K562 (cell line): ENCODE measurements around the gene PPP2R3B. TPM values are rescaled to one million over a fixed set of nuclear protein-coding genes. Genes with fewer than 3 reads are reported as not detected.
A peak's percentile ranks its signal among the peaks of the same experiment; 100 is the strongest.

ENCODE experiments used
- CBFB ChIP-seq: sonication (generic); formaldehyde crosslinking; IDR thresholded peaks from 2 replicates; pipeline ENCODE4 v1.4.0; 2020; ENCODE audit warnings: mild to moderate bottlenecking, missing genetic modification reagents
- EP400 ChIP-seq: fragments of 450-650 bp; IDR thresholded peaks from 2 replicates; pipeline ENCODE4 v1.6.1; 2017; ENCODE audit warnings: antibody characterized with exemption, mild to moderate bottlenecking, moderate library complexity
- GATAD2B ChIP-seq: fragments of 450-650 bp; IDR thresholded peaks from 2 replicates; pipeline ENCODE4 v1.6.1; 2017; ENCODE audit warnings: mild to moderate bottlenecking, borderline replicate concordance
- JUND ChIP-seq, 2 experiments: IDR thresholded peaks; 2 replicates in 1 of 2; 3 replicates in 1 of 2; pipeline ENCODE4 v1.6.1; 2011; ENCODE audit warnings: borderline replicate concordance in 2 of 2, low read depth in 2 of 2, low read length in 2 of 2, improper control_type of control experiment in 1 of 2, missing biosample characterization in 1 of 2, missing genetic modification characterization in 1 of 2, missing genetic modification reagents in 1 of 2
- NRF1 ChIP-seq, 2 experiments: fragments of 450-650 bp; IDR thresholded peaks in 1 of 2; conservative IDR thresholded peaks in 1 of 2; 2 replicates each; pipeline ENCODE4 v1.6.1; 2014; ENCODE audit warnings: mild to moderate bottlenecking in 2 of 2
- RFX7 ChIP-seq: fragments of 250-450 bp; sonication (Bioruptor Pico); IDR thresholded peaks from 2 replicates; pipeline ENCODE4 v1.5.1; 2021; ENCODE audit warnings: mild to moderate bottlenecking
- SETDB1 ChIP-seq: IDR thresholded peaks from one replicate; pipeline ENCODE4 v1.6.1; 2012; ENCODE audit warnings: low read length, control low read depth, inconsistent platforms
- SP1 ChIP-seq: sonication (generic); formaldehyde crosslinking; IDR thresholded peaks from 2 replicates; pipeline ENCODE4 v1.8.1; 2022; ENCODE audit warnings: mild to moderate bottlenecking, missing genetic modification reagents
- STAG1 ChIP-seq: sonication (generic); formaldehyde crosslinking; IDR thresholded peaks from 2 replicates; pipeline ENCODE4 v1.5.0; 2020; ENCODE audit warnings: missing genetic modification reagents, borderline replicate concordance
- STAT5A ChIP-seq: IDR thresholded peaks from 2 replicates; pipeline ENCODE4 v1.6.1; 2012; ENCODE audit warnings: low read length, inconsistent platforms, borderline replicate concordance
- ZNF253 ChIP-seq: fragments of 250-450 bp; sonication (Bioruptor Pico); conservative IDR thresholded peaks from 2 replicates; pipeline ENCODE4 v1.6.1; 2021; ENCODE audit warnings: mild to moderate bottlenecking
- polyA plus RNA-seq, 8 experiments: library from polyadenylated mRNA; depleted of rRNA in 4 of 8; stranded (reverse) in 5 of 8; unstranded in 3 of 8; fragments of >200 nt; fragmentation: Nextera tagmentation in 2 of 8; fragmentation: Illumina TruSeq in 1 of 8; extraction: Ambion mirVana in 2 of 8; extraction: Trizol in 1 of 8; gene quantifications; 2 replicates each; pipeline versions ENCODE4 v1.2.1 to v1.2.3, GENCODE V29; 2011 to 2014; ENCODE audit warnings: inconsistent platforms in 1 of 8, missing spikeins in 1 of 8
- total RNA-seq, 7 experiments: library from RNA; depleted of rRNA in 6 of 7; stranded (reverse); fragments of >200 nt in 6 of 7; fragmentation: Illumina TruSeq in 2 of 7; extraction: Trizol in 2 of 7; gene quantifications; 2 replicates each; pipeline versions ENCODE4 v1.2.1 to v1.2.3, GENCODE V29; 2011 to 2021; ENCODE audit warnings: low replicate concordance in 1 of 7
- TF ChIP-seq, protein P1 (sequence below): fragments of 450-650 bp; formaldehyde crosslinking; IDR thresholded peaks from 2 replicates; pipeline ENCODE4 v1.4.0; 2020; ENCODE audit warnings: mild to moderate bottlenecking
- TF ChIP-seq, protein P2 (sequence below), 2 experiments: fragments of 450-650 bp; IDR thresholded peaks; 2 replicates each; pipeline ENCODE4 v1.6.1; 2016; ENCODE audit warnings: mild to moderate bottlenecking in 2 of 2, borderline replicate concordance in 1 of 2, low read depth in 1 of 2, moderate library complexity in 1 of 2
- TF ChIP-seq, protein P3 (sequence below): fragments of 250-450 bp; sonication (Bioruptor Pico); IDR thresholded peaks from 2 replicates; pipeline ENCODE4 v1.5.0; 2021; ENCODE audit warnings: mild to moderate bottlenecking, borderline replicate concordance

Gene PPP2R3B
- total and polyA plus RNA-seq, 9 of the 15 experiments (the other 6 are each of a cell fraction or from before 2014, with no cell fraction given): 0.04 to 18.2 (median 8.2) TPM; not detected in 1

DNA sequence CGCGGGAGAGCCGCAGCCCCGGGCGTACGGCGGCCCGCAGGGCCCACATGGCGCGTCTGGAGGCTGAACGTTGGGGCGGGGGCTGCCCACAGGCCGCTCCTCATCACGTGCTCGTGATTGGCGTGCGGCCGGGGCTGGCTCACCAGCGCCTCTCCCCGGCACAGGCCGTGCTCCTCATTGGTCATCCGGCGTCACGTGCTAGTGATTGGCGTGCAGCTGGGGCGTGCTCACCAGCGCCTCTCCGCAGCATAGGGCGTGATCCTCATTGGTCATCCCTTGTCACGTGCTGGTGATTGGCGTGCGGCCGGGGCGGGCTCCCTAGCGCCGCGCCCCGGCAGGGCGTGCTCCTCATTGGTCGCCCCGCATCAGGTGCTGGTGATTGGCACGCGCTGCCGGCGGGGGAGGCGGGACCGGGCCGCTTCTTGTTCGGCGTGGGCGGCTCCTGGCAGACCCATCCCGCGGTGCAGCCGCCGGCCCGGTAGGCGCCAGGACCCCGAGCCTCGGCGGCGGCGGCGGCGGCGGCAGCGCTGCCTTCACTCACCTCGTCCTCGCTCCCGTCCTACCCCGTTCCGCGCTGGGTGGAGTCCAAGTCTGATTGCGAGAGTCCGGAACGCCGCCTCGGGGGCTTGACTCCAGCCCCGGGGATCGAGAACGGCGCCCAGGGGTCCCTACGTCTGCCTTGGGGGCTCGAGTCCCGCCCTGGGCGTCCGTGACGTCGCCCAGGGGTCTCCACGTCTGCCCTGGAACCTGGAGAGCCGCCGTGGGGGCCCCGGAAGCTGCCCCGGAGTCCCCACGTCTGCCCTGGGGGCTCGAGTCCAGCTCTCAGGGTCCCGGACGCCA lies 67.7 kb downstream of the PPP2R3B start, which contains the start of gene GTPBP6 (continued):
- TF ChIP-seq, protein P1, sequence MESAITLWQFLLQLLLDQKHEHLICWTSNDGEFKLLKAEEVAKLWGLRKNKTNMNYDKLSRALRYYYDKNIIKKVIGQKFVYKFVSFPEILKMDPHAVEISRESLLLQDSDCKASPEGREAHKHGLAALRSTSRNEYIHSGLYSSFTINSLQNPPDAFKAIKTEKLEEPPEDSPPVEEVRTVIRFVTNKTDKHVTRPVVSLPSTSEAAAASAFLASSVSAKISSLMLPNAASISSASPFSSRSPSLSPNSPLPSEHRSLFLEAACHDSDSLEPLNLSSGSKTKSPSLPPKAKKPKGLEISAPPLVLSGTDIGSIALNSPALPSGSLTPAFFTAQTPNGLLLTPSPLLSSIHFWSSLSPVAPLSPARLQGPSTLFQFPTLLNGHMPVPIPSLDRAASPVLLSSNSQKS (CRISPR knock-in tag): no peak
- TF ChIP-seq, protein P2, sequence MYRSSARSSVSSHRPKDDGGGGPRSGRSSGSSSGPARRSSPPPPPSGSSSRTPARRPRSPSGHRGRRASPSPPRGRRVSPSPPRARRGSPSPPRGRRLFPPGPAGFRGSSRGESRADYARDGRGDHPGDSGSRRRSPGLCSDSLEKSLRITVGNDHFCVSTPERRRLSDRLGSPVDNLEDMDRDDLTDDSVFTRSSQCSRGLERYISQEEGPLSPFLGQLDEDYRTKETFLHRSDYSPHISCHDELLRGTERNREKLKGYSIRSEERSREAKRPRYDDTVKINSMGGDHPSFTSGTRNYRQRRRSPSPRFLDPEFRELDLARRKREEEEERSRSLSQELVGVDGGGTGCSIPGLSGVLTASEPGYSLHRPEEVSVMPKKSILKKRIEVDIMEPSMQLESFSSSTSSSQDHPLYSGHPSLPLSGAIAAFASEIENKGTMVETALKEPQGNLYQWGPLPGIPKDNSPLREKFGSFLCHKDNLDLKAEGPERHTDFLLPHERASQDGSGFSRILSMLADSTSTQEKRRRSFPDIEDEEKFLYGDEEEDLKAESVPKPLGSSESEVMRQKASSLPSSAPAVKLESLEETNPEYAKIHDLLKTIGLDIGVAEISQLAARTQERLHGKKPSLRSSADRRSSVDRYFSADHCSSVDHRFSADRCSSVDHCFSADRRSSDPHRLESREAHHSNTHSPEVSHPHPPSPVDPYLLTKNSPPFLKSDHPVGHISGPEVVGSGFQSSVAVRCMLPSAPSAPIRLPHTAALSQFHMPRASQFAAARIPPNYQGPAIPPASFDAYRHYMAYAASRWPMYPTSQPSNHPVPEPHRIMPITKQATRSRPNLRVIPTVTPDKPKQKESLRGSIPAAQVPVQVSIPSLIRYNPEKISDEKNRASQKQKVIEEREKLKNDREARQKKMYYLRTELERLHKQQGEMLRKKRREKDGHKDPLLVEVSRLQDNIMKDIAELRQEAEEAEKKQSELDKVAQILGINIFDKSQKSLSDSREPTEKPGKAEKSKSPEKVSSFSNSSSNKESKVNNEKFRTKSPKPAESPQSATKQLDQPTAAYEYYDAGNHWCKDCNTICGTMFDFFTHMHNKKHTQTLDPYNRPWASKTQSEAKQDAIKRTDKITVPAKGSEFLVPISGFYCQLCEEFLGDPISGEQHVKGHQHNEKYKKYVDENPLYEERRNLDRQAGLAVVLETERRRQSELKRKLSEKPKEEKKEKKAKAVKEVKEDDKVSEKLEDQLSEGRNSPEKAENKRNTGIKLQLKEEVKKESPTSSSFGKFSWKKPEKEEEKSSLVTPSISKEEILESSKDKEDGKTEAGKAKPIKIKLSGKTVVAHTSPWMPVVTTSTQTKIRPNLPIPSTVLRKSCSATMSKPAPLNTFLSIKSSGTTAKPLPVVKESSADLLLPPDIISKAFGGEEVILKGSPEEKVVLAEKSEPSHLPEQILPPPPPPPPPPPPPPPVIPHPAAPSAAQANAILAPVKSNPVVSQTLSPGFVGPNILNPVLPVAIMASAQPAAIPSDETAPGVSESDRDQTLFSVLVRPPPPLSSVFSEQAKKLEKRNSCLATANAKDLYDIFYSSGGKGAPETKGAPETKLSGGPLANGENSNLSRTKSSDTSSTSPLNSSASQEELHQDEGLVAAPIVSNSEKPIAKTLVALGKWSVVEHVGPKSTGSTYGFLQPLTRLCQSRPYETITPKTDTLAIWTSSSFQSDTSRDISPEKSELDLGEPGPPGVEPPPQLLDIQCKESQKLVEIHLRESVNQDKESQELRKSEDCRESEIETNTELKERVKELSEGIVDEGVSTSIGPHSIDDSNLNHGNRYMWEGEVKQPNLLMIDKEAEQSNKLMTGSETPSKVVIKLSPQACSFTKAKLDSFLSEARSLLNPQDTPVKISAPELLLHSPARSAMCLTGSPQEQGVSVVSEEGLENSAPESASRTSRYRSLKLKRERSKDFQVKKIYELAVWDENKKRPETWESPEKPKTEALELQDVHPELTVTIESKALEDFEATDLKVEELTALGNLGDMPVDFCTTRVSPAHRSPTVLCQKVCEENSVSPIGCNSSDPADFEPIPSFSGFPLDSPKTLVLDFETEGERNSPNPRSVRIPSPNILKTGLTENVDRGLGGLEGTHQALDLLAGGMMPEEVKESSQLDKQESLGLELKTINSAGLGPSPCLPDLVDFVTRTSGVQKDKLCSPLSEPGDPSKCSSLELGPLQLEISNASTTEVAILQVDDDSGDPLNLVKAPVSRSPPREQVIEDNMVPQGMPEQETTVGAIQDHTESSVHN (IDR thresholded peaks at IDR 0.05; ENCODE audit: borderline replicate concordance in 1 of 2, low read depth in 1 of 2): no peak
- TF ChIP-seq STAT5A (no peak), GATAD2B (no peak), JUND (IDR thresholded peaks at IDR 0.05; ENCODE audit: borderline replicate concordance, low read depth, low read length) (no peak), JUND (tag; IDR thresholded peaks at IDR 0.05; ENCODE audit: borderline replicate concordance, low read depth, low read length) (no peak), ZNF253 (CRISPR knock-in tag) (no peak), NRF1 (conservative IDR thresholded peaks at IDR 0.05 in 1 of 2, IDR thresholded peaks at IDR 0.05 in 1 of 2) (peak; percentile 76 to 83), SETDB1 (no peak), EP400 (peak; percentile 16; the same call in 1 of the 2 replicates), STAG1 (CRISPR knock-in tag) (no peak), SP1 (peak; percentile 83), RFX7 (CRISPR knock-in tag) (no peak), CBFB (CRISPR knock-in tag) (no peak)
- TF ChIP-seq, protein P3, sequence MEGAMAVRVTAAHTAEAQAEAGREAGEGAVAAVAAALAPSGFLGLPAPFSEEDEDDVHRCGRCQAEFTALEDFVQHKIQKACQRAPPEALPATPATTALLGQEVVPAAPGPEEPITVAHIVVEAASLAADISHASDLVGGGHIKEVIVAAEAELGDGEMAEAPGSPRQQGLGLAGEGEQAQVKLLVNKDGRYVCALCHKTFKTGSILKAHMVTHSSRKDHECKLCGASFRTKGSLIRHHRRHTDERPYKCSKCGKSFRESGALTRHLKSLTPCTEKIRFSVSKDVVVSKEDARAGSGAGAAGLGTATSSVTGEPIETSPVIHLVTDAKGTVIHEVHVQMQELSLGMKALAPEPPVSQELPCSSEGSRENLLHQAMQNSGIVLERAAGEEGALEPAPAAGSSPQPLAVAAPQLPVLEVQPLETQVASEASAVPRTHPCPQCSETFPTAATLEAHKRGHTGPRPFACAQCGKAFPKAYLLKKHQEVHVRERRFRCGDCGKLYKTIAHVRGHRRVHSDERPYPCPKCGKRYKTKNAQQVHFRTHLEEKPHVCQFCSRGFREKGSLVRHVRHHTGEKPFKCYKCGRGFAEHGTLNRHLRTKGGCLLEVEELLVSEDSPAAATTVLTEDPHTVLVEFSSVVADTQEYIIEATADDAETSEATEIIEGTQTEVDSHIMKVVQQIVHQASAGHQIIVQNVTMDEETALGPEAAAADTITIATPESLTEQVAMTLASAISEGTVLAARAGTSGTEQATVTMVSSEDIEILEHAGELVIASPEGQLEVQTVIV: no peak
